Neural crest cell (in vitro differentiated cells): ENCODE measurements around the gene FAM83C. TPM values are rescaled to one million over a fixed set of nuclear protein-coding genes. Genes with fewer than 3 reads are reported as not detected.

ENCODE experiments used
- DNase-seq: peaks from one replicate; pipeline ENCODE4 v3.0.0; 2021; ENCODE audit warnings: low read depth, mixed read lengths, low spot score
- H3K27ac Mint-ChIP-seq: one replicate; pipeline ENCODE4 v1.8.0; 2021; ENCODE audit warnings: mild to moderate bottlenecking, mixed read lengths; ENCODE audit not compliant: unreplicated experiment
- H3K27me3 Mint-ChIP-seq: 2 replicates; pipeline ENCODE4 v1.8.0; 2021; ENCODE audit warnings: low read depth, mild to moderate bottlenecking, mixed read lengths
- H3K36me3 Mint-ChIP-seq: 2 replicates; pipeline ENCODE4 v1.8.0; 2021; ENCODE audit warnings: low read depth, mild to moderate bottlenecking, mixed read lengths
- H3K4me1 Mint-ChIP-seq: 2 replicates; pipeline ENCODE4 v1.8.0; 2021; ENCODE audit warnings: mixed read lengths
- H3K4me3 Mint-ChIP-seq: one replicate; pipeline ENCODE4 v1.8.0; 2021; ENCODE audit warnings: mild to moderate bottlenecking, mixed read lengths
- H3K9me3 Mint-ChIP-seq: 2 replicates; pipeline ENCODE4 v1.8.0; 2021; ENCODE audit warnings: mixed read lengths
- total RNA-seq: library from RNA; stranded (reverse); gene quantifications from 2 replicates; pipeline ENCODE4 v1.2.1, GENCODE V29; 2021
- TF ChIP-seq, protein P1 (sequence below): fragments of 200-600 bp; sonication (generic); conservative IDR thresholded peaks from 2 replicates; pipeline ENCODE4 v1.5.0; 2021; ENCODE audit warnings: antibody characterized with exemption, mild to moderate bottlenecking

The FAM83C gene
- total RNA-seq, 1 donor from 2014 or later: not detected

DNA sequence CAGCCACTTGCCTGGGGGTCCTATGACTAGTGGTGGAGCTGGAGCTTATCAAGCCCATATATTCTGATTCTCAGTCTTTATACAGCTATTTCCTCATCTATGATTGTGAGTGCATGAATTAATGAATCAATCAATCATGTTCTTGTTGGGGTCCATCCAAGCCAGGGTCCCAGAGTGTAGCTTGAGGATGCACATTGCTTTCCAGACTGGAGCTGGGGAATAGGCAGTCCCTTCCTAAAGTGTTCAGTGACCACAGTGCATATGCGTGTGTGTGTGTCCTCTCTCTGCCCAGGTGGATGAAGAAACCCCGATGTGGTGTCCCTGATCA lies 40.6 kb downstream of the FAM83C start:
- no peak overlapping the region for H3K27ac Mint-ChIP-seq
- no peaks in the 10 kb centered on the region for H3K9me3 Mint-ChIP-seq
- no peaks in the 10 kb centered on the region for H3K27me3 Mint-ChIP-seq
- no peaks in the 10 kb centered on the region for H3K4me1 Mint-ChIP-seq
- TF ChIP-seq, protein P1, sequence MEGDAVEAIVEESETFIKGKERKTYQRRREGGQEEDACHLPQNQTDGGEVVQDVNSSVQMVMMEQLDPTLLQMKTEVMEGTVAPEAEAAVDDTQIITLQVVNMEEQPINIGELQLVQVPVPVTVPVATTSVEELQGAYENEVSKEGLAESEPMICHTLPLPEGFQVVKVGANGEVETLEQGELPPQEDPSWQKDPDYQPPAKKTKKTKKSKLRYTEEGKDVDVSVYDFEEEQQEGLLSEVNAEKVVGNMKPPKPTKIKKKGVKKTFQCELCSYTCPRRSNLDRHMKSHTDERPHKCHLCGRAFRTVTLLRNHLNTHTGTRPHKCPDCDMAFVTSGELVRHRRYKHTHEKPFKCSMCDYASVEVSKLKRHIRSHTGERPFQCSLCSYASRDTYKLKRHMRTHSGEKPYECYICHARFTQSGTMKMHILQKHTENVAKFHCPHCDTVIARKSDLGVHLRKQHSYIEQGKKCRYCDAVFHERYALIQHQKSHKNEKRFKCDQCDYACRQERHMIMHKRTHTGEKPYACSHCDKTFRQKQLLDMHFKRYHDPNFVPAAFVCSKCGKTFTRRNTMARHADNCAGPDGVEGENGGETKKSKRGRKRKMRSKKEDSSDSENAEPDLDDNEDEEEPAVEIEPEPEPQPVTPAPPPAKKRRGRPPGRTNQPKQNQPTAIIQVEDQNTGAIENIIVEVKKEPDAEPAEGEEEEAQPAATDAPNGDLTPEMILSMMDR: no peak
- no peaks in the 10 kb centered on the region for H3K36me3 Mint-ChIP-seq
- H3K4me3 Mint-ChIP-seq: no peak overlapping the region
- DNase-seq: no peak

DNA sequence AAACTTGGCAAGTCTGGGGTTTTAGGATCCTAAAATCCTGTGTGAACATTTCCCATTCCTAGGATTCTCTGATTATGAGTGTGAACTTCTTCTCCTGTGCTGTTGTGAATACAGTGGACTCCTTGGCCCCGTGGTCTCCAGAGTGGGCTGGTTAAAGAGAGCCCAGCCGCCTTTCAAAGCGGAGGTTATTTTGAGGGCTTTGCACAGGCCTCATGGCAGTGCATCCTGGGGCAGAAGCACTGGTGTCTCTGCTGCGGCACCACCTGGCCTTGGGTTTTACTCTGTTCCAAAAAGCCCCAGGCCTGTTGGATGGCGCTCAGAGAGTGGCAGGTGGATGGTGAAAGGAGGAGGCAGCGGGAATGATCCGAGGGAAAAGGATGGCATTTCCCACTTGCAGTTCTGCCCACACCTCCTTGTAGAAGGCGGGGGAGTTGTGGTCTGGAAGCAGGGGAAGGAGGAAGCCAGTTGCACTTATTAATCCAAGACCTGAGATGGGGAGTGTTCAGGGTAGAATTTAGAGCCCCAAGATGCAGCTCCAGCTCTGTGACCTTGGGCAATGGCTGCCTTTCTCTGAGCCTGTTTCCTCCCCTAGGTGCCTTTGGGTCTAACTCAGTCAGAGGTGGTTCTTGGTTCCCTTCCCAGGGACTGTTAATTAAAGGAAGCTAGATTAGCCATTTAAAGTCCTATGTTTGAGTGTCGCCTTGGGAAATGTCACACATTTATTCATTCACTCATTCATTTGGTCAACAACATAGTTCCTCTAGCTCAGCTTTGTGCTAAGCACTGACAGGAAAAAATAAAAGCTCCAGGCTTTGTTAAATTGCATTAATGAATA lies 43.4 kb downstream of the FAM83C start:
- TF ChIP-seq, protein P1: no peak
- no peaks in the 10 kb centered on the region for H3K36me3 Mint-ChIP-seq
- no peak overlapping the region for H3K4me3 Mint-ChIP-seq
- H3K27me3 Mint-ChIP-seq: no peaks in the 10 kb centered on the region
- H3K9me3 Mint-ChIP-seq: no peaks in the 10 kb centered on the region
- H3K4me1 Mint-ChIP-seq: no peaks in the 10 kb centered on the region
- H3K27ac Mint-ChIP-seq: no peak overlapping the region
- DNase-seq: no peak

DNA sequence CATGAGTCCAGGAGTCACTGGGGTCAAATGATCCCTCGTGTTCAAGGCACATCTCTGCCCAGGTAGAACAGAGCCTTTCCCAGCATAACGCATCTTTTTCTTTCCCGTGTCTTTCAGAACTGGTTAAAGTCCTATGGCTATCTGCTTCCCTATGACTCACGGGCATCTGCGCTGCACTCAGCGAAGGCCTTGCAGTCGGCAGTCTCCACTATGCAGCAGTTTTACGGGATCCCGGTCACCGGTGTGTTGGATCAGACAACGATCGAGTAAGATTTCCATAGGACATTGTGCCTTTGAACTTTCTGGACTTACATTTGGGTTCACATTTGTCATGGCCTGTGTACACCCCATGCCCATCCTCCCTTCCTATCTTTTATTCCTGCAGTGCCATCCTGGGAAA lies 45.5 kb downstream of the FAM83C start:
- DNase-seq: no peak
- Mint-ChIP-seq H3K9me3 (no peaks in the 10 kb centered on the region), H3K27me3 (peaks cover 9% of the 10 kb centered on the region), H3K27ac (no peak overlapping the region), H3K4me1 (no peaks in the 10 kb centered on the region), H3K36me3 (no peaks in the 10 kb centered on the region), H3K4me3 (no peak overlapping the region)
- TF ChIP-seq, protein P1: no peak

DNA sequence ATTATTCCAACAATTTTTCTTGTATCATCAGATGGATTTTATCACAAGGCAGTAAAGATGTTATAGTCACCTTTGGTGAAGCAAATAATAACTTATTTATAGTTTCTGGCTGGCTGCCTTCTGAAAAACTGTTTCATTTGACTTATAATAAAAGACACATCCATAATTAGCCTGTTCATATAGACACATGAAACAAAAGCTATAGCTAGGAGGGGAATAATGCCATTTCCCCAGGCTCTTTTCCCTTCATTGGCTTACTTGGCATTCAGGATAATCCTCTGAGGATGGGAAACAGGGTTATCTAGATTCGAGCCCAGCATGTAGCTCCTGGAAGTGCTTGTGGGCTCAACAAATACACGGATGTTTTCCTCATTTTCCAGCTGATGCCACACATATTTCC lies 48.2 kb downstream of the FAM83C start:
- no peak for DNase-seq
- H3K4me1 Mint-ChIP-seq: no peaks in the 10 kb centered on the region
- H3K36me3 Mint-ChIP-seq: no peaks in the 10 kb centered on the region
- no peak overlapping the region for H3K4me3 Mint-ChIP-seq
- TF ChIP-seq, protein P1: no peak
- no peaks in the 10 kb centered on the region for H3K9me3 Mint-ChIP-seq
- no peak overlapping the region for H3K27ac Mint-ChIP-seq
- peaks cover 23% of the 10 kb centered on the region for H3K27me3 Mint-ChIP-seq

DNA sequence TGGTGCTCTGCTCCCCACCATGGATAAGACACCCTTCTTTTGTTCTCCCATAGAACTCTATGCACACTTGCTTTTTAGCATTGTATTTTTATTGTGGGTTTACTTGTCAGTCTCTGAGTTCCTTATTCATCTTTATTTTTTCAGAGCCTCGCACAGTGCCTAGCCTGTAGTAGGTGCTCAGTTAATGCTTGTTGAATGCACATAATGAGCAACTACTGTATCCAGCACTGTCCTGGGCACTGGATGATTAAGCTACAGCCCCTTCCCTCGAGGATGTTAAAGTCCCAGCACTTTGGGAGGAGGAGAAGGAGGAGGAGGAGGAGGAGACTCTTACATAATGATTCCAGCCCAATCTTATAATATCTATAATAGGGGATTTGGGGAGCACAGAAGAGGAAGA lies 48.9 kb downstream of the FAM83C start:
- H3K9me3 Mint-ChIP-seq: no peaks in the 10 kb centered on the region
- H3K27me3 Mint-ChIP-seq: peaks cover 26% of the 10 kb centered on the region
- H3K4me1 Mint-ChIP-seq: no peaks in the 10 kb centered on the region
- no peak overlapping the region for H3K27ac Mint-ChIP-seq
- DNase-seq: no peak
- TF ChIP-seq, protein P1: no peak
- H3K36me3 Mint-ChIP-seq: no peaks in the 10 kb centered on the region
- no peak overlapping the region for H3K4me3 Mint-ChIP-seq
